Omental fat pad (tissue), 4 donors: ENCODE data around the gene GNB1. TPM values are rescaled to one million over a fixed set of nuclear protein-coding genes. Genes with fewer than 3 reads are reported as not detected.

ENCODE experiments used
- ATAC-seq: fragments of 150-250 bp; one replicate; pipeline ENCODE4 v1.9.1; 2016; ENCODE audit warnings: mild to moderate bottlenecking, moderate library complexity; ENCODE audit not compliant: low FRiP score
- DNase-seq: peaks from one replicate; pipeline ENCODE4 v3.0.0-alpha.2; 2019; ENCODE audit warnings: low spot score
- total RNA-seq, 4 donors: library from RNA; depleted of rRNA; stranded (reverse); fragments of >200 nt; gene quantifications; one replicate each; pipeline ENCODE4 v1.1.0, GENCODE V29; 2016
- TF ChIP-seq, protein P1 (sequence below), 3 donors: fragments of 450-650 bp; IDR thresholded peaks; one replicate each; pipeline ENCODE4 v1.5.1; 2016 to 2017; ENCODE audit warnings: antibody characterized with exemption in 3 of 3, mild to moderate bottlenecking in 3 of 3, moderate library complexity in 2 of 3

The GNB1 gene
- total RNA-seq, 4 donors from 2014 or later = 104 to 175 (median 152) TPM

DNA sequence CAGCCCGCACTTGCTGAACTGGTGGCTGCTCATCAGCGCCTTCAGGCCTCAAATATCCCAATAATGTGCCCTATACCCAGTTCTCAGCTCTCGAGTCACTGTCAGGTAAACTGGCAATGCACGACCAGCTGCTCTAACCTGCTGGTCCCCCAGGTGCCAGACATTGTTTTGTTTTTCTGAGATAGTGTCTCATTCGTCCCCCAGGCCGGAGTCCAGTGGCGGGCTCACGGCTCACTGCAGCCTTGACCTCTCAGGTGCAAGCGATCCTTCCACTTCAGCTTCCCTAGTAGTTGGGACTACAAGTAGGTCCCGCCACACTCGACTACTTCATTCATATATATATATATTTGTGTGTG is 111.6 kb downstream of the GNB1 start:
- no peak for ATAC-seq
- DNase-seq = no peak
- TF ChIP-seq, protein P1, sequence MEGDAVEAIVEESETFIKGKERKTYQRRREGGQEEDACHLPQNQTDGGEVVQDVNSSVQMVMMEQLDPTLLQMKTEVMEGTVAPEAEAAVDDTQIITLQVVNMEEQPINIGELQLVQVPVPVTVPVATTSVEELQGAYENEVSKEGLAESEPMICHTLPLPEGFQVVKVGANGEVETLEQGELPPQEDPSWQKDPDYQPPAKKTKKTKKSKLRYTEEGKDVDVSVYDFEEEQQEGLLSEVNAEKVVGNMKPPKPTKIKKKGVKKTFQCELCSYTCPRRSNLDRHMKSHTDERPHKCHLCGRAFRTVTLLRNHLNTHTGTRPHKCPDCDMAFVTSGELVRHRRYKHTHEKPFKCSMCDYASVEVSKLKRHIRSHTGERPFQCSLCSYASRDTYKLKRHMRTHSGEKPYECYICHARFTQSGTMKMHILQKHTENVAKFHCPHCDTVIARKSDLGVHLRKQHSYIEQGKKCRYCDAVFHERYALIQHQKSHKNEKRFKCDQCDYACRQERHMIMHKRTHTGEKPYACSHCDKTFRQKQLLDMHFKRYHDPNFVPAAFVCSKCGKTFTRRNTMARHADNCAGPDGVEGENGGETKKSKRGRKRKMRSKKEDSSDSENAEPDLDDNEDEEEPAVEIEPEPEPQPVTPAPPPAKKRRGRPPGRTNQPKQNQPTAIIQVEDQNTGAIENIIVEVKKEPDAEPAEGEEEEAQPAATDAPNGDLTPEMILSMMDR (IDR thresholded peaks at IDR 0.05) = no peak

DNA sequence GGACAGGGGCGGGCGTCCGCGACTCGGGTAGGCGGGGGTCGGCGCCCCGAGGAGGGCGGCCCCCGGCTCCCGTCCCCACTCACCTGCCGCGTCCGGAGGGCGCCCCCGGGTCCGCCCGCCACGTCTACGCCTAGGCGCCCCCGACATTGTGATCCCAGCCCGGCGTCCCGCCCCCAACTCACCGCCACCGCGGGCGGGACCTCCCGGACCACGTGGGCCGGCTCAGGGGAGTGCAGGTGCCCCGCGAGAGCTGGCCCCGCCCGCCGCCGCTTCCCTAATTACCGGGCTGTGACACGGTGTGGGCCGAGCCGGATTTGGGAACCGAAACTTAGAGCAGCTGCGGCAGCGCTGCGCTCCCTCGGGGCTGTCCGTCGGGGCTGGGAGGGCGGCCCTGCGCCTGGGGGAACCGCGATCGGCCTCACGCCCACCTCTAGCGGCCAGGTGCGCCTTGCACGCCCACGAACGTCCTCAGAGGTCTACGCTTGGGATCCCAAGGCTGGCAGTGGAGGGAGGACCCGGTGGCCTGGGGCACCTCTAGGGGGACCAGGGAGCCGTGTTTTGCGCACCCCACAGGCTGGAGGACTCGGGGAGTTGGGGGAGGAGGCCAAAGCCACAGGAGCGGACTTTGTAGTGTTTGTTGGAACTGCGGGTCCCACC is 112.1 kb downstream of the GNB1 start:
- DNase-seq = peak; percentile 57
- TF ChIP-seq, protein P1 (IDR thresholded peaks at IDR 0.05) = no peak
- ATAC-seq = peak; percentile 46

DNA sequence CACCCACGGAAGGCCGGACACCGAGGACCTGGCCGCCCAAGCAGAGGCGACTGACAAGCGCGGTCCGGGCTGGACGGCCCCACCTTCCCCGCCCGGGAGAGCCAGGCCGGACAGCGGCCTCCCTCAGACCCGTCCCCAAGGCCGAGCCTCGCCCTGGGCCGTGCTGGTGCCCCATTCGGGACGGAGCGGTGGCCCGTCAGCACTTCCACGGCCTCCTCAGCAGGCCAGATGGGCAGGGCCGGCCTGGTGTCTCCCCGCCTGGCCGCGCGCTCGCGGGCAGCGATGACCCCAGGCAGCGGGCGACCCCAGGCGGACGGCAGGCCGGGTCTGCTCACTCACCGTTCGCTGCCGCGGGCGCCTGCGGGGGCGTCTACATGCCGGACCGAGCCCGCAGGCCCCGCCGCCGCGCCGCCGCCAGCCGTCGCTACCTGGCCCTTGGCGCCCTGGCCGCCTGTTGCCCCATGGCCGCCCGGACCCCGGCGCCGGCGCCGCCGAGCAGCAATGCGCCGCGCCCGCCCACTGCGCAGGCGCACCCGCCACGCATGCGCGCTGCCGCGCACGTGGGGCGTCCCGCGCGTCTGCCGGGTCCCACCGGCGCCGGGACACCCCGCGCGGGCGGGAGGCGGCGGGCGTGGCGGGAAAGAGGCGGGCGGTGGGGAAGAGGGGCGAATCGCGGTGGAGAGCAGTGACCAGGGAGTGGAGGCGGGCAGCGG is 112.8 kb downstream of the GNB1 start, which contains the start of gene NADK:
Gene NADK, minus strand, starts transcription at position 521 of the 713 bp plus-strand sequence. CDS start 13,064 bp downstream, outside the sequence.
- ATAC-seq (peak; percentile 70), DNase-seq (no peak)
- TF ChIP-seq, protein P1 (IDR thresholded peaks at IDR 0.05) = no peak

DNA sequence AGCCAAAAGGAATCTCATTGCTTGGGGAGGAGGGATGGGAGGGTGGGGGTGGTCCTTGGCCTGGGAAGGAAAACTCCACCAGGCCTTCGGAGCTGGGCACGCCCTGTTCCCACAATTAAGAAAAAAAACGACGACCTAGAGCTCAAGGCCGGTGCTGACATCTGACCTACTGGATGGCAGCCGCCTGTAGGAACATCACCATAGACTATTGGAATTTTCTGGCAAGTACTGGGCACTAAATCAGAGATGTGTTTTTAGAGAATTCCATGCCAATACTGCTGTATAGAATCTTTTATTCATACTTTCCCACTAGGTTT is 113.3 kb downstream of the GNB1 start:
- DNase-seq = no peak
- peak; percentile 50 for ATAC-seq
- TF ChIP-seq, protein P1 (IDR thresholded peaks at IDR 0.05) = no peak

DNA sequence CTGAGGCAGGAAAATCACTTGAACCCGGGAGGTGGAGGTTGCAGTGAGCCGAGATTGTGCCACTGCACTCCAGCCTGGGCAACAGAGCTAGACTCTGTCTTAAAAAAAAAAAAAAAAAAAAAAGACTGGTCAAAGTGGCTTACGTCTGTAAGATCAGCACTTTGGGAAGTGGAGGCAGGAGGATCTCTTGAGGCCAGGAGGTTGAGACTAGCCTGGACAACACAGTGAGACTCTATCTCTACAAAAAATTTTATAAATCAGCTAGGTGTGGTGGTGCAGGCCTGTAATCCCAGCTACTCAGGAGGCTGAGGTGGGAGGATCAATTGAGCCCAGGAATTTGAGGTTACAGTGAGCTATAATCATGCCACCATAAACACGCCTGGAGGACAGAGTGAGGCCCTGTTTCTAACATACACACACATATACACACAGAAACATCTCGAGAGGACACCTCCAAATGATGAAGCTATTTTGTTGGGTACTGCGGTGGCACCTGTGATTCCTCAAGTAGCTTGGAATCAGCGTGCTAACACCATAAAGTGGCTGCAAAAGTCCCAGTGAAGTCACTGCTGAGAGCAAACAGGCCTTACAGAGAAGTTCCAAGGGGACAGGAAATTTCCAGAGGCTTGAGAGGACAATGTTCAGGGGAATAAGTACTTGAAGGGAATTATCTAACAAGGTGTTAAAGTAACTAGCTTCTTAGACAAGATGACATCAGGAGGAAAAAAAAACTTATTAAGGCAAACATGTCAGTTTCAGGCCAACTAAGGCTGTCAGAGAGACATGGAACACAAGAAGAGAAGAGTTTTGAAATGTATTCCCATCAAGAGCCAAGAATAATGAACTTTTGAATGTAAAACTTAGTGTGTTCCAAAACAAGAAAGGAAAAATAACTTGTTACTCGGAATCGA is 114.0 kb downstream of the GNB1 start:
- ATAC-seq = no peak
- TF ChIP-seq, protein P1 (IDR thresholded peaks at IDR 0.05) = no peak
- DNase-seq = no peak

DNA sequence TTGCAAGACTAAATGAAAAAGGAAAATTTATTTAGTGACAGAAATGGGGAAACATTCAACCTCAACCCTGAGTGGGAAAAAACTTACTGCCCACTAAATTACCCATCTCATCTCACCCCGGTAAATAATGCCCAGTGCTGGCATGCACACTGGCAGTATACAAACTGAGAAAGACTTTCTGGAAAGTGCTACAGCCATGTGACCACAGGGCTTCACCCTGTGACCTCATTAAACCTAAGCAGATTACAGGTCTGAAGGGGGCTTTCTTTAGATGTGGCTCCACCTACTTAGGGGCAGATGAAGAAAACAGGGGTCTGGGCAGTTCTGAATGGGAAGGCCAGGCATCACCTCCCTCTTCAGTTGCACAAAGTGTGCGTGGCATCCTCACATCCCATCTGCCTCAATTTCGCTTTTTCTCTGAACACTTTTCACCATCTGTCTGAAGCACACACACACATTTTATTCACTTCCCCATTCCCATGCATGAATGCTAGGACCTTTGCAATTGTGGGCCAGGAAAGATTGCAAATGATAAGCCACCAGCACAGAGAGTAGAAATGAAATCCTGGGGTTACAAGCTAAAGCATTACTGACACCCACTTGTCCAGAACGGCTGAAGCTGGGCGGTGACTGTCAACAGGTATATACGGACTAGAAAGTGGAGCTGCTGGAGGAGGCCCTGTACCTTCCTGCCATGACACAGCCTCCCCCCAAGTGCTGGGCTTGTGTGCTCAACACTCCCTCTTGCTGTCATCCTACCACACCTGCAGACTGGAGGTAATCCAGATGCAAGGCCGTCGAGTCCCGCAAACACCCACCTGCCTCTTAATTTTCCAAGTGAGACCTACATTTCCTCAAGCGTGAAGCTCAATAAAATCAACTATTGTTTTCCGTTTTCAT is 115.3 kb downstream of the GNB1 start:
- TF ChIP-seq, protein P1 (IDR thresholded peaks at IDR 0.05) = no peak
- ATAC-seq = no peak
- no peak for DNase-seq
